Thoracic aorta (tissue), 2 donors: ENCODE data around the gene TVP23B. TPM values are rescaled to one million over a fixed set of nuclear protein-coding genes. Genes with fewer than 3 reads are reported as not detected.
"Not testable (repeated sequence)": the region's sequence is repeated elsewhere in the genome, so short reads cannot be mapped to it uniquely, and the experiment has no call there.

Source experiments
- ATAC-seq: fragments of 150-250 bp; one replicate; pipeline ENCODE4 v1.8.0; 2017; ENCODE audit warnings: low read depth; ENCODE audit not compliant: insufficient number of reproducible peaks, low FRiP score
- DNase-seq: peaks from one replicate; pipeline ENCODE4 v3.0.0-alpha.2; 2020; ENCODE audit warnings: low spot score
- H3K27ac ChIP-seq, 2 donors: fragments of 200-600 bp; sonication (generic); 1 replicate in 1 of 2; 2 replicates in 1 of 2; pipeline ENCODE4 v1.5.1; 2016; ENCODE audit warnings: mild to moderate bottlenecking in 2 of 2, moderate library complexity in 2 of 2
- H3K27me3 ChIP-seq: fragments of 200-600 bp; sonication (generic); replicated peaks from 2 replicates; pipeline ENCODE4 v1.6.0; 2016; ENCODE audit warnings: mild to moderate bottlenecking; ENCODE audit not compliant: insufficient read depth
- H3K36me3 ChIP-seq: fragments of 200-600 bp; sonication (generic); one replicate; pipeline ENCODE4 v1.5.1; 2016
- H3K4me1 ChIP-seq, 2 donors: fragments of 200-600 bp; sonication (generic); 1 replicate in 1 of 2; 2 replicates in 1 of 2; pipeline versions ENCODE4 v1.5.1 to v1.6.0; 2016; ENCODE audit warnings: low read depth in 2 of 2, mild to moderate bottlenecking in 1 of 2; ENCODE audit not compliant: control insufficient read depth in 1 of 2
- H3K4me3 ChIP-seq: fragments of 200-600 bp; sonication (generic); 2 replicates; pipeline ENCODE4 v1.5.1; 2016; ENCODE audit warnings: mild to moderate bottlenecking
- H3K9me3 ChIP-seq: fragments of 200-600 bp; sonication (generic); 2 replicates; pipeline ENCODE4 v1.5.1; 2016
- CTCF ChIP-seq: fragments of 200-600 bp; sonication (generic); IDR thresholded peaks from one replicate; pipeline ENCODE4 v1.5.1; 2019; ENCODE audit warnings: antibody characterized with exemption
- total RNA-seq, 2 donors: library from RNA; depleted of rRNA; stranded (reverse); fragments of >200 nt; gene quantifications; one replicate each; pipeline versions ENCODE4 v1.1.0 to v1.2.3, GENCODE V29; 2016

TVP23B gene
- total RNA-seq, 2 donors from 2014 or later: 36.0 to 42.3 TPM

DNA sequence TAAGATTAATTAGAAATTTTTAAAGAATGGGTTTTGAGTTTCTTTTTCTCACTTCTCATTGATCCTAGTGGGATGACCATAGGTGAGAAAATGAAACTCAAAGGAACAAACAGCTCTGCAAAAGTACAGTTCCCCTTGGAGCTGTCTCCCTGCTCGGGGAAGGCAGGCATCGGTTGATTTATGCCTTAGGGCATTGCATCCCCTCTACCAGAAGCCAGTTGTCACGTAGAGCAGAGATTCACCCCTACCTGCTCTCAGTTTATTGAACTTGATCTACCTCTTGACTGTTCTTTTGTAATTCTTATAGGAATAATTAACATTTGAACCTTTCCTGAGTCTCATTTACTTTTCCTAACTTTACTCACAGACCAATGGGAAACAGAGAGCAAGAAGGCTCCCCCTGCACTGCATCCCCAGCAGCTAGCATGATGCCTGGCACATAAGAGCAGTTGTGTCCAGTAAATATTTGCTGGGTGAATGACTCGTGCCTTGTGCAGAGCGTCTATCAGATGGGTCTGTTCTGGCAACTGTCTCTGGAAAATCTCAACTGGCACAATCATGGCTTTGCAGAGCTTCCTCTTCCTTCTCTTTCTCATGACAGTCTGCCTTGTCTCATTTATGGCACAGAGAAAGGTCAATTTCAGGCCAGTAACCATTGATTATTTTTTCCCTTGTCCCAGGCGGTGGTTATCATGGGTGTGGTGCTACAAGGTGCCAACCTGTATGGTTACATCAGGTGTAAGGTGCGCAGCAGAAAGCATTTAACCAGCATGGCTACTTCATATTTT is 22.7 kb downstream of the TVP23B start:
- not testable (repeated sequence) for H3K4me1 ChIP-seq, H3K27ac ChIP-seq, DNase-seq, ATAC-seq, H3K4me3 ChIP-seq, H3K27me3 ChIP-seq, H3K9me3 ChIP-seq
- peaks cover 19% of the 10 kb centered on the region for H3K36me3 ChIP-seq

DNA sequence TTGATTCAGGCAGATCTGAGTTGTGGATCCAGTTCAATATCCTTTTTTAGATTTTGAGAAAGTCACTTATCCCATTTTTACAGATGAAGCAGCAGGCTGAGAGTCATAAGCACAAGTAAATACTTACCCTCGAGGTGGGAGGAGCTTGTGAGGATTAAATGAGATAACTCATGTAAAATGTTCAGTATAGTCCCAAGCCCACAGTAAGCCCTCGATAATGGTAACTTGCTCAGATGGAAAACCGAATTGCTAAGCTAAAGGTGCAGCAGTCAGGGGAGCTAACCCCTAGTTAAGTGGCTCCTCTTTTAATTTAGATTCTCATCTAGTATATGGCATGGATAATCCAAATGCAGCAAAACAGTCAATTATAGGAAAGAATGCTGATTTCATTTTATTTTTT is 34.9 kb downstream of the TVP23B start:
- DNase-seq, H3K4me3 ChIP-seq, H3K9me3 ChIP-seq, H3K36me3 ChIP-seq, ATAC-seq, H3K4me1 ChIP-seq, H3K27ac ChIP-seq, H3K27me3 ChIP-seq: not testable (repeated sequence)

DNA sequence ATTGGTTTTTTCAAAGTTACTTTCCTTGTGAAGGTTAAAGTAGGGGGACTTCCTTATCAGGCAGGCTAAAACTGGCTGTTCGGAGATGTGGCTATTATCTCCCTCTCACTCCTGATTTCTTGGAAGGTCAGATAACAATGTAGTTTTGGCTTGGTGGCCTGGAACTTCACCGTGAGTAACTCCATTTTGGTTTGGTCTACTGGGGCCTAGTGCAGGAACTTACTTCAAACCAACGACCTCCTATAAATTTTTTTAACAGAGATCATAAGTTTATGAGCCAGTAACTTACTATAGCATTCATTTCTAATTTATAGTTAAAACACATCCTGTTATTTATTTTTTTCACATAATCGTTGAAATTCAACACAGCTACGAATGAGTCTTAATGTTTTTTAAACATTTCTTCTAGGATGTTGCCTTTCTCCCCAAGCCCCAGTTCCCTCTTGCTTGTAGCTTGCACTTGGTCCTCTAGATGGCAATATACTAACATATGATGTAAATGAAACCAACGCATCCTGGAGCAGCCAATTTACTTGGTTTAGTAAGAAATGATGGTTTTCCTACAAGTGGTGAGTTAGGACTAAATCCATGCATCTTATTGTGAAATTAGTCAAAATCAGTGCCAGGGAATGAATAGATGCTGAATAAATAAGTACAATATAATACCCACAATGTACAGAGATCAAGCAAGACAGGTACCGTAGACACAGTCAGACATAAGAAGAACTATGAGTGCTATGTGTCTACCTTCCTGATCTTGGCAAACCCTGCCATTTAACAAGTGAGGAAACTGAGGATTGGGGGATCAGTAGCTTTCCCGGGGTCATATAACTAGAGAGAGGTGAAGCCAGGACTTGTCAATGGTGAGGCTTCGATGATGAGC is 35.7 kb downstream of the TVP23B start:
- H3K4me1 ChIP-seq, H3K9me3 ChIP-seq, H3K27me3 ChIP-seq, H3K36me3 ChIP-seq, H3K4me3 ChIP-seq, H3K27ac ChIP-seq, ATAC-seq, DNase-seq: not testable (repeated sequence)
- peak; percentile 59 for TF ChIP-seq CTCF

DNA sequence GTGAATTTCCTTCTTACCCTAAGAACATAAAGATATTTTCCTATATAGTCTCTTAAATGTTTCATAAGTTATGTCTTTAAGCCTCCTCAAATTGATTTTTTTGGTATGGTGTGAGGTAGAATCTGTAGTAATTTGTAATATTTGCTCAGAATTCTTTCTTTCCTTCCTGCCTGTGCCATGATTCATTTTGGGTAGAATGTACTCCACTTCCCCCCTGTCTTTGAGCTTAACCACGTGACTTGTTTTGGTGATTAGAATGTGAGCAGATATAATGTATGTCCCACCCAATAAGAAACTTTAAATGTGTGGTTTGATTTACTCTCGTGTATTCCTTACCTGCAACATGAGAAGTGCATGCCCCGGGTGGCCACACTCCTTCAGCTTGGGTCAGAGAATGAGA is 40.4 kb downstream of the TVP23B start:
- H3K27me3 ChIP-seq, DNase-seq, H3K9me3 ChIP-seq, H3K4me3 ChIP-seq, H3K36me3 ChIP-seq, H3K4me1 ChIP-seq, ATAC-seq, H3K27ac ChIP-seq: not testable (repeated sequence)

- H3K36me3 ChIP-seq, H3K4me1 ChIP-seq, DNase-seq, ATAC-seq, H3K4me3 ChIP-seq, H3K27ac ChIP-seq, H3K9me3 ChIP-seq, H3K27me3 ChIP-seq: not testable (repeated sequence)
Measured at GRCh38 chr17:18827613-18828012, 46.6 kb downstream of the TVP23B start.

- H3K27me3 ChIP-seq: no peaks in the 10 kb centered on the region
- H3K4me3 ChIP-seq: no peak overlapping the region
- no peaks in the 10 kb centered on the region for H3K4me1 ChIP-seq
- no peaks in the 10 kb centered on the region for H3K36me3 ChIP-seq
- no peaks in the 10 kb centered on the region for H3K9me3 ChIP-seq
- ATAC-seq (no peak), DNase-seq (no peak)
- no peak for TF ChIP-seq CTCF
- no peak overlapping the region for H3K27ac ChIP-seq
Measured at GRCh38 chr17:18848501-18848900, 67.5 kb downstream of the TVP23B start.

DNA sequence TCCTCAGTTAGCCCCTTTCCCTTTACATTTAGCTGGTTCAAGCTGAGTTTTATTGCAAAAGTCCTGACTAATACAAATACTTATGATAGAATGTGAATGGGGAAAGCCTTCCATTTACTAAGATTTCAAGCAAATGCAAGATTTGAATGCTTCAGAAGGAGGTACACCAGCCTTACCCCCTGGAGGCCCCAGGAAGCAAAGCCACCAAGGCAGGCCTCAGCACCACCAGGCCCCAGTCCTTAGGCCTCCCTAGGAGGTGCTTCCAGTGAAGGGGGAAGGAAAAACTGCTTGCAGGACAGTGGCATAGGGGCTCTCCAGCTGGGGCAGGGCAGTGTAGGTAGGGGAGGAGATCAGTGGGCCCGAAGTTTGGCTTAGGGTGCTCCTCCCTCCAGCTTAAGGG is 69.7 kb downstream of the TVP23B start:
- Histone ChIP-seq H3K4me3 (no peak overlapping the region), H3K27me3 (no peaks in the 10 kb centered on the region), H3K27ac (no peak overlapping the region), H3K9me3 (no peaks in the 10 kb centered on the region), H3K36me3 (no peaks in the 10 kb centered on the region), H3K4me1 (peaks cover 5 to 6% of the 10 kb centered on the region in 2 donors)
- ATAC-seq: no peak
- DNase-seq: no peak
- no peak for TF ChIP-seq CTCF
